Measurements from ENCODE around the gene FSIP1.

GRCh38 chr15:39682366-39682765 lies 100.3 kb downstream of the FSIP1 start:
- TF ChIP-seq CTCF (IDR thresholded peaks at IDR 0.05) (no peak), EP300 (IDR thresholded peaks at IDR 0.05) (no peak), CEBPB (IDR thresholded peaks at IDR 0.05) (no peak), REST (IDR thresholded peaks at IDR 0.05) (no peak), EHMT2 (IDR thresholded peaks at IDR 0.05; ENCODE audit: low read depth) (no peak), NR3C1 (IDR thresholded peaks at IDR 0.05) (no peak), PBX3 (IDR thresholded peaks at IDR 0.05) (no peak), CHD2 (IDR thresholded peaks at IDR 0.05; ENCODE audit: low read length, partially characterized antibody) (no peak), BCL3 (IDR thresholded peaks at IDR 0.05) (no peak), MAFK (IDR thresholded peaks at IDR 0.05; ENCODE audit: partially characterized antibody) (no peak), POLR2A (IDR thresholded peaks at IDR 0.05; ENCODE audit: low read length) (no peak), CBX8 (IDR thresholded peaks at IDR 0.05) (no peak), MYC (IDR thresholded peaks at IDR 0.05; ENCODE audit: borderline replicate concordance, low read length) (no peak)
